Activated naive CD4-positive, alpha-beta T cell treated with anti-CD3 and anti-CD28 coated beads, Interleukin-2, amount 50 U/mL, for 24 hours (primary cell): Measurements from ENCODE around the gene HVCN1.

Experiments used
- H3K27ac Mint-ChIP-seq: one replicate; pipeline ENCODE4 v1.8.0; 2021; ENCODE audit warnings: mild to moderate bottlenecking, mixed read lengths
- H3K27me3 Mint-ChIP-seq: one replicate; pipeline ENCODE4 v1.8.0; 2021; ENCODE audit warnings: mixed read lengths
- H3K36me3 Mint-ChIP-seq: one replicate; pipeline ENCODE4 v1.8.0; 2021; ENCODE audit warnings: mixed read lengths
- H3K4me1 Mint-ChIP-seq: one replicate; pipeline ENCODE4 v1.8.0; 2021; ENCODE audit warnings: mixed read lengths
- H3K4me3 Mint-ChIP-seq: one replicate; pipeline ENCODE4 v1.8.0; 2021; ENCODE audit warnings: mild to moderate bottlenecking, mixed read lengths
- H3K9me3 Mint-ChIP-seq: one replicate; pipeline ENCODE4 v1.8.0; 2021; ENCODE audit warnings: mixed read lengths

The HVCN1 gene

DNA sequence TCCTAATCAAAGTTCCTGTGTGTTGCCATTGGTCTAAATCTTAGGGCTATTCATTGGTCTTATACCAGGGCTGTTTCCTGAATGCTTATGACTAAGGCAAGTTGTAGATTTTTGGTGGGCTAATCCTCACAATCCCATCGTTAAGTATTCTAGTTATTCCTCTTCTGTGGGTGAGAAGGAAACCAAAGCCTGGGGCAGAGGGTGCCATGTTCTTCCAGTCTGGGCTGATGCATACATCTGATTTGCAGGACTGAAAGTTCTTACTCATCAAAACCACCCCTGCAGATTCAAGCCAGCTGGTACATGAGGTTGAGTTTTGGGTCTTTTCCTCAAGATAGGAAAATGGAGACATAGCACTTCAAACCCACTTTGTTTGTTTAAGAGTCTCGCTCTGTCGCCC, 28.1 kb upstream of the HVCN1 start:
- no peak overlapping the region for H3K4me3 Mint-ChIP-seq
- H3K27ac Mint-ChIP-seq, result no peak overlapping the region
- peaks cover 10% of the 10 kb centered on the region for H3K4me1 Mint-ChIP-seq
- H3K27me3 Mint-ChIP-seq, result no peaks in the 10 kb centered on the region
- no peaks in the 10 kb centered on the region for H3K9me3 Mint-ChIP-seq
- peaks cover 24% of the 10 kb centered on the region for H3K36me3 Mint-ChIP-seq

- Mint-ChIP-seq H3K4me3 (no peak overlapping the region), H3K9me3 (no peaks in the 10 kb centered on the region), H3K36me3 (no peaks in the 10 kb centered on the region), H3K4me1 (no peaks in the 10 kb centered on the region), H3K27me3 (no peaks in the 10 kb centered on the region), H3K27ac (no peak overlapping the region)
These were observed 20.0 kb upstream of the HVCN1 start for GRCh38 chr12:110708917-110709316.

DNA sequence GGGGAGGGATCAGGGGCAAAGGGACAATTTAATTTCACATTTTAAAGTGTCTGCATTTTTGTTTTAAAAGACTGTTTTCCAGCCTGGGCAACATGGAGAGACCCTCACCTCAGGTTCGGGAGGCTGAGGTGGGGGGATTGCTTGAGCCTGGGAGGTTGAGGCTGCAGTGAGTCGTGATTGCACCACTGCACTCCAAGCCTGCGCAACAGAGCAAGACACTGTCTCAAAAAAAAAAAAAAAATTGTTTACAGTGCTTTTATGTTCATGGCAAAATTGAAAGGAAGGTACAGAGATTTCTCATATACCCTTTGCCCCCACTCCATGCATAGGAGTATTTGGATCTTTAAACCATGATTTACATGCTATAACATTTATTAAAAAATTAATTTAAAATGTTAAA, 16.4 kb upstream of the HVCN1 start:
- Mint-ChIP-seq H3K9me3 (no peaks in the 10 kb centered on the region), H3K27me3 (no peaks in the 10 kb centered on the region), H3K36me3 (no peaks in the 10 kb centered on the region), H3K27ac (no peak overlapping the region), H3K4me1 (no peaks in the 10 kb centered on the region), H3K4me3 (no peak overlapping the region)

GRCh38 chr12:110704750-110705149, 15.8 kb upstream of the HVCN1 start:
- Mint-ChIP-seq H3K27ac (no peak overlapping the region), H3K27me3 (no peaks in the 10 kb centered on the region), H3K4me1 (no peaks in the 10 kb centered on the region), H3K4me3 (no peak overlapping the region), H3K36me3 (no peaks in the 10 kb centered on the region), H3K9me3 (no peaks in the 10 kb centered on the region)

DNA sequence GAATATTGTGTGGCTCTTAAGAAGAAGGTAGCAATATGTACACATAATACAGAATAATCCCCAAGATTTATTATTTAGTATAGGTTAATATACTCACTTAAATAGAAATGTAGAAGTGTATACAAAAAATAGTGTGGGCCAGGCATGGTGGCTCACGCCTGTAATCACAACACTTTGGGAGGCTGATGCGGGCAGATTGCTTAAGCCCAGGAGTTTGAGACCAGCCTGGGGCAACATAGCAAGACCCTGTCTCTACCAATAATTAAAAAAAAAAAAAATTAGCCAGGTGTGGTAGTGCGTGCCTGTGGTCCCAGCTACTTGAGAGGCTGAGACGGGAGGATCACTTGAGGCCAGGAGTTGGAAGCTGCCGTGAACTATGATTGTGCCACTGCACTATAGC, 15.3 kb upstream of the HVCN1 start:
- no peaks in the 10 kb centered on the region for H3K9me3 Mint-ChIP-seq
- no peak overlapping the region for H3K4me3 Mint-ChIP-seq
- H3K4me1 Mint-ChIP-seq, result no peaks in the 10 kb centered on the region
- H3K27ac Mint-ChIP-seq, result no peak overlapping the region
- H3K27me3 Mint-ChIP-seq, result no peaks in the 10 kb centered on the region
- H3K36me3 Mint-ChIP-seq, result no peaks in the 10 kb centered on the region

- Mint-ChIP-seq H3K4me1 (peaks cover 9% of the 10 kb centered on the region), H3K27ac (no peak overlapping the region), H3K9me3 (no peaks in the 10 kb centered on the region), H3K4me3 (no peak overlapping the region), H3K27me3 (no peaks in the 10 kb centered on the region), H3K36me3 (no peaks in the 10 kb centered on the region)
These were observed 13.2 kb upstream of the HVCN1 start for GRCh38 chr12:110702081-110702480.

DNA sequence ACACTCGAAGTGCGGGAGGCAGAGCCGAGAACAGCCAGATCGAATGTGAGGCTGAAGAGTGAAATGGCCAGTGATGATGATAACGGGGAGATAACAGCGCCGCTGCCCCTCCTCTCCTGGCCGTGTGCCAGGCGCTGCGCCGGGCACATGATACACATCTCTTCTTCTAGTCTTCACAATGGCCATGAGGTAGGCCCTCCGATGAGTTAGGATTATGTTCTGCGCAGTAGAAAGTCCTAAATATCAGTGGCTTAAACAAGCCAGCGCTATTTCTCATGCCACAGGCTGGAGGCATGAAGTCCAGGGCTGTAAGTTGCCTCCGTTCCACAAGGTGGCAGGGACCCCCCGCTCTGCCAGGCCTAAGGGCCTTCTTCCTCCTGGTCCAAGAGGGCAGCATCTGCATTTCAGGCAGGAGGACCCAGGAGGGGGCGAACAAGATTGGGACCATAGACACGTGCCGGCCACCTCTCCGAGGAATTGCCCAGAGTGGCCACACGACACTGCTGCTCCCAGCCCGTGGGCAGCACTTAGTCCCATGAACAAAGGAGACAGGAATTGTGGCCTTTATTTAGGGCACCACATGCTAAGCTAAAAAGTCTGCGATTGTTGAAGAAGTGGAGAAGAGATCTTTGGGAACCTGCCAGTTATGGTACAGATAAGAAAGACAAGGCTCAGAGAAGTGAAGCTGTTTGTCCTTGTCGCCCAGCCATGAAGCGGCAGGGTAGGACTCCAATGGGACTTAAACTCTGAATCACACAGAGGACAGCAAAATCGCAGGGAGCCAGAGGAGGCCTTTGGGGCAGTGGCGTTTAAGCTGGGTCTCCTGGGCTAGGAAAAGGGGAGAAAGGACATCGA, 10.9 kb upstream of the HVCN1 start:
- Mint-ChIP-seq H3K9me3 (no peaks in the 10 kb centered on the region), H3K36me3 (no peaks in the 10 kb centered on the region), H3K27ac (no peak overlapping the region), H3K4me1 (peaks cover 15% of the 10 kb centered on the region), H3K27me3 (no peaks in the 10 kb centered on the region), H3K4me3 (no peak overlapping the region)

DNA sequence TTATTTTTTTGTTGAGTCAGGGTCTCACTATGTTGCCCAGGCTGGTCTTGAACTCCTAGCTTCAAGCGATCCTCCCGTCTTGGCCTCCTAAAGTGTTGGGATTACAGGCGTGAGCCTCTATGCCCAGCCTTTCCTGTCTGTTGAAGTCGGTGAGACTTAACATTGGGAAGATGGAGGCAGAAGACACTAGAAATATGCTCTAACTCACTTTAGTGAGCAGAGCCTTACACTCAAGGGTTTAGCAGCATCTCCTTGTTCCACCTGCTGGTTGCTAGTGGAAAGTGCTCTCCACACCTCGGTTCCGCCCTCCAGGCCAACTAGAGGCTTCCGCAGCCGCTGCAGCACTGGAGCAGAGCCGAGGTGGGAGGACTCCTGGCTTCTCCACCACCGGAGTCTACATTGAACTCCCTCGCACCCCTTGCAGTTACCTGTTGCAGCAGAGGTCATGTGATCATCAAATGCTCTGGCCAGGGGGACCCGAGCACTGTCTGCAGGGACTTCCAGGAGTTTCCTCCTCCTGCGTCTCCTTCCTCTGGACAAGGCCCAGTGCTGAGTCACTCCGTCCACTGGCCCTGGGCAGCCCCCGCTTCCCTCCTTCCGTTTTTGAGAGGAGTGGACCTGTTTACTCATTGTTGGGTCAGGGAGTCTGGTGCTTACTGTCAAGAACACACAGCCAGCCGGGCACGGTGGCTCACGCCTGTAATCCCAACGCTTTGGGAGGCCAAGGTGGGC, 9.4 kb upstream of the HVCN1 start:
- H3K4me3 Mint-ChIP-seq, result no peak overlapping the region

GRCh38 chr12:110697236-110697635, 8.3 kb upstream of the HVCN1 start:
- Mint-ChIP-seq H3K4me3 (no peak overlapping the region), H3K36me3 (no peaks in the 10 kb centered on the region), H3K27ac (peak overlapping the region; percentile 47), H3K9me3 (no peaks in the 10 kb centered on the region), H3K4me1 (peaks cover 23% of the 10 kb centered on the region), H3K27me3 (no peaks in the 10 kb centered on the region)

More for the DNA sequence above, 9.4 kb upstream of the HVCN1 start:
- H3K4me1 Mint-ChIP-seq, result peaks cover 21% of the 10 kb centered on the region
- no peaks in the 10 kb centered on the region for H3K36me3 Mint-ChIP-seq
- H3K9me3 Mint-ChIP-seq, result no peaks in the 10 kb centered on the region
- no peaks in the 10 kb centered on the region for H3K27me3 Mint-ChIP-seq
- peak overlapping the region; percentile 57 for H3K27ac Mint-ChIP-seq

- no peaks in the 10 kb centered on the region for H3K27me3 Mint-ChIP-seq
- no peaks in the 10 kb centered on the region for H3K36me3 Mint-ChIP-seq
- H3K4me1 Mint-ChIP-seq, result peaks cover 29% of the 10 kb centered on the region
- no peak overlapping the region for H3K4me3 Mint-ChIP-seq
- no peaks in the 10 kb centered on the region for H3K9me3 Mint-ChIP-seq
- no peak overlapping the region for H3K27ac Mint-ChIP-seq
These were observed 7.4 kb upstream of the HVCN1 start for GRCh38 chr12:110696283-110696682.

DNA sequence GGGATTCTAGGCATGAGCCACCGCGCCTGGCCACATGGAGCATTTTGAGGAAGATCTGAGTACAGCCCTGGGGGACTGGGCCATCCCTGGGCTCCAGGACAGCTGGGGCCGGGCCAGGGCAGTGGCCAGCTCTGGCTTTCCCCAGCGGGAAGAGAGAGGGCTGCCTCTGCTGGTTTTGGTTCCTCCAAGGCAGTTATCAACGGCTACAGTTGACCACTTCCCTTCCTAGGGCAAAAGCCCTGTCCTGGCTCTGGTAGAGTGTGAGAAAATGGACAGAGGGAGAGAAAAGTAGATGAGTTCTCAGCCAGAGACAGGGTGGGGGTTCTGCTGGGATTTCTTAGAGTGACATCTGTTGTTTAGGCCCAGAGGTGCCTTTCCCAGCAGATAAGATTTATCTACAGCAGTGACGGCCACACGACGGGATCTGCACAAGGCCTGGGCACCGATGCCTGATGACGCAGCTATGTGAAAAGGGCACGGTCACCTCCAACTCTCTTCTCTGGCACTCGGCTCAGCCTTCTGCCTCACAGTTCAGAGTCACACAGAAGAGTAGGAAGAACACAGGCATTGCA, 5.5 kb upstream of the HVCN1 start:
- Mint-ChIP-seq H3K4me1 (peaks cover 40% of the 10 kb centered on the region), H3K4me3 (no peak overlapping the region), H3K9me3 (no peaks in the 10 kb centered on the region), H3K36me3 (no peaks in the 10 kb centered on the region), H3K27ac (no peak overlapping the region), H3K27me3 (no peaks in the 10 kb centered on the region)

DNA sequence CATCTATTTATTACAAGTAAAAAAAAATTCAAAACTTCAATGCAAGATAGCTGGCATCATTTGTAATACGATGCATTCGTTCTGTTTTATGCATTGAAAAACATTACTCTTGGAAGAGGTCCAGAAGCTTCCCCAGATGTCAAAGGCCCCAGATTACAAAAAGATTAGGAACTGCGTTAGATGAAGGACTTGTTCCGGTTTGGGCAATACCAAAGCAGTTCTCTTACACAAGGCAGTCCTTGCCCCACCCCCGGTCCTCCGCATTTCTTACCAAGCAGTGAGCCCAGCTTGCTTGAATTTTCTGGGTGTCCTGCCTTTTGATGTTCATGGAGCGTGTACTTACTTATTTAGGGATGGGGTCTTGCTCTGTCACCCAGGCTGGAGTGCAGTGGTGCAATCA, 4.8 kb upstream of the HVCN1 start:
- Mint-ChIP-seq H3K4me1 (peaks cover 42% of the 10 kb centered on the region), H3K9me3 (no peaks in the 10 kb centered on the region), H3K27me3 (no peaks in the 10 kb centered on the region), H3K4me3 (no peak overlapping the region), H3K36me3 (no peaks in the 10 kb centered on the region), H3K27ac (no peak overlapping the region)

GRCh38 chr12:110690127-110690430, 1.2 kb upstream of the HVCN1 start:
- Mint-ChIP-seq H3K4me3 (peak overlapping the region; percentile 92), H3K27me3 (no peaks in the 10 kb centered on the region), H3K9me3 (no peaks in the 10 kb centered on the region), H3K36me3 (peaks cover 5% of the 10 kb centered on the region), H3K4me1 (peaks cover 49% of the 10 kb centered on the region), H3K27ac (peak overlapping the region; percentile 96)

- peaks cover 49% of the 10 kb centered on the region for H3K4me1 Mint-ChIP-seq
- peak overlapping the region; percentile 92 for H3K4me3 Mint-ChIP-seq
- H3K9me3 Mint-ChIP-seq, result no peaks in the 10 kb centered on the region
- H3K27ac Mint-ChIP-seq, result peak overlapping the region; percentile 96
- H3K27me3 Mint-ChIP-seq, result no peaks in the 10 kb centered on the region
- peaks cover 8% of the 10 kb centered on the region for H3K36me3 Mint-ChIP-seq
These were observed 589 bp upstream of the HVCN1 start for GRCh38 chr12:110689281-110690126.

GRCh38 chr12:110687396-110688169, 1.3 kb downstream of the HVCN1 start:
- Mint-ChIP-seq H3K36me3 (peaks cover 12% of the 10 kb centered on the region), H3K27ac (peak overlapping the region; percentile 15), H3K27me3 (no peaks in the 10 kb centered on the region), H3K4me3 (peak overlapping the region; percentile 85), H3K9me3 (no peaks in the 10 kb centered on the region), H3K4me1 (peaks cover 41% of the 10 kb centered on the region)
